ENCODE results near the gene FBXW7. TPM values are rescaled to one million over a fixed set of nuclear protein-coding genes. Genes with fewer than 3 reads are reported as not detected.

Gene FBXW7
- total RNA-seq, 1 donor from 2014 or later, result 23.3 TPM

DNA sequence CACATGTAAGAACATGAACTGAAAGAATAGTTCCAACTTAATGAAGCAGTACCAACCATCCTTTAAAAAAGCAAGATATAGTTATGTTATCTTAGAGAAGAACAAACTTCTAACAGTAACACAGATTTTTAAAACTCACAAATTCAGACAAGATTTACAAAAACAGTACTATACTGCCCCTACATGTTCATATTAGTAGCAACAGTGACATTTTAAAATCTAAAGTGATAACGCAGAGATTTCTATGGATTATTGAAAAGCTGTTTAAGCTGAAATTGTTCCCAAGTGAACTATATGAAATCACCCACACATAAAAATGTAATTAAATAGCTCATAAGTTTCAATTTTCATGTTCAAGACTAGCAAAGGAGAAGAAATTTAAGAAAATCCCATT lies 166.0 kb downstream of the FBXW7 start:
- TF ChIP-seq, protein P1, sequence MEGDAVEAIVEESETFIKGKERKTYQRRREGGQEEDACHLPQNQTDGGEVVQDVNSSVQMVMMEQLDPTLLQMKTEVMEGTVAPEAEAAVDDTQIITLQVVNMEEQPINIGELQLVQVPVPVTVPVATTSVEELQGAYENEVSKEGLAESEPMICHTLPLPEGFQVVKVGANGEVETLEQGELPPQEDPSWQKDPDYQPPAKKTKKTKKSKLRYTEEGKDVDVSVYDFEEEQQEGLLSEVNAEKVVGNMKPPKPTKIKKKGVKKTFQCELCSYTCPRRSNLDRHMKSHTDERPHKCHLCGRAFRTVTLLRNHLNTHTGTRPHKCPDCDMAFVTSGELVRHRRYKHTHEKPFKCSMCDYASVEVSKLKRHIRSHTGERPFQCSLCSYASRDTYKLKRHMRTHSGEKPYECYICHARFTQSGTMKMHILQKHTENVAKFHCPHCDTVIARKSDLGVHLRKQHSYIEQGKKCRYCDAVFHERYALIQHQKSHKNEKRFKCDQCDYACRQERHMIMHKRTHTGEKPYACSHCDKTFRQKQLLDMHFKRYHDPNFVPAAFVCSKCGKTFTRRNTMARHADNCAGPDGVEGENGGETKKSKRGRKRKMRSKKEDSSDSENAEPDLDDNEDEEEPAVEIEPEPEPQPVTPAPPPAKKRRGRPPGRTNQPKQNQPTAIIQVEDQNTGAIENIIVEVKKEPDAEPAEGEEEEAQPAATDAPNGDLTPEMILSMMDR (IDR thresholded peaks at IDR 0.05), result peak; percentile 85
- H3K36me3 Mint-ChIP-seq (ENCODE audit: low read depth), result peaks cover 4% of the 10 kb centered on the region
- no peaks in the 10 kb centered on the region for H3K27me3 Mint-ChIP-seq (ENCODE audit: low read depth)
- no peak for DNase-seq (ENCODE audit: low spot score)
- no peak overlapping the region for H3K27ac Mint-ChIP-seq (ENCODE audit: unreplicated experiment)
- H3K4me1 Mint-ChIP-seq (ENCODE audit: low read depth), result peaks cover 6% of the 10 kb centered on the region
- H3K9me3 Mint-ChIP-seq (ENCODE audit: low read depth), result peaks cover 2% of the 10 kb centered on the region
- no peak overlapping the region for H3K4me3 Mint-ChIP-seq (ENCODE audit: unreplicated experiment)

DNA sequence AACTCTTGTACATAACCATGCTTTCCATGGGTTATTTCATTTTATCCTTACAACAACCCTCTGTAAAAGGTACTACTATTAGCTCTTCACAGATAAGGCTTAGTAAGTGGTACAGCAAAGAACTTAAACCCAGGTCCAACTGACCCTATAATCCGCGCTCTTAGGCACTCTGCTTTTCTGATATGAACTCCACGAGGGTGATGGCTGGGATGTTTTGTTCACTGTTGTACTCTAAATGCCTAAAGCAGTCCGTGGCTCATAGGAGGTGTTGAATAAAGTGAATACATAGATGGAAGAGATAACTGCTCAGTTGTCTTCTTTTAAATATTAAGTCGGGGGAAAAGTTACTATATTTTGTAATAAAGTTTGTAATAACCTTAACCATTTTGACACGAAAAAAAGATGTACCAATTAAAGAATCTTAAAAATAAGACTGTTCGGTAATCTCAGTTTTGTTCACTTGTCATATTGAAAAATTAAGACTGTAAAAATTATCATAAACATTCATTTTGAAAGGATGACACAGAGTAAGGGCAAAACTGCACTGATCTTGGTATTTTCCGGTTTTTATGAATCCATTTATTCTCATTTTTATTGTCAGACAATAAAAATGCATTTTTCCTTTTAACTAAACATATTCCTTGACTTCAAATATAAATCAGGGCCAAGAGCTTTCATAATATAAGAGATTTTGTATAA lies 166.5 kb downstream of the FBXW7 start:
- peaks cover 6% of the 10 kb centered on the region for H3K36me3 Mint-ChIP-seq (ENCODE audit: low read depth)
- H3K4me3 Mint-ChIP-seq (ENCODE audit: unreplicated experiment), result no peak overlapping the region
- H3K27me3 Mint-ChIP-seq (ENCODE audit: low read depth), result no peaks in the 10 kb centered on the region
- H3K4me1 Mint-ChIP-seq (ENCODE audit: low read depth), result peaks cover under 1% of the 10 kb centered on the region
- H3K9me3 Mint-ChIP-seq (ENCODE audit: low read depth), result peaks cover 2% of the 10 kb centered on the region
- TF ChIP-seq, protein P1 (IDR thresholded peaks at IDR 0.05), result no peak
- DNase-seq (ENCODE audit: low spot score), result no peak
- H3K27ac Mint-ChIP-seq (ENCODE audit: unreplicated experiment), result no peak overlapping the region

DNA sequence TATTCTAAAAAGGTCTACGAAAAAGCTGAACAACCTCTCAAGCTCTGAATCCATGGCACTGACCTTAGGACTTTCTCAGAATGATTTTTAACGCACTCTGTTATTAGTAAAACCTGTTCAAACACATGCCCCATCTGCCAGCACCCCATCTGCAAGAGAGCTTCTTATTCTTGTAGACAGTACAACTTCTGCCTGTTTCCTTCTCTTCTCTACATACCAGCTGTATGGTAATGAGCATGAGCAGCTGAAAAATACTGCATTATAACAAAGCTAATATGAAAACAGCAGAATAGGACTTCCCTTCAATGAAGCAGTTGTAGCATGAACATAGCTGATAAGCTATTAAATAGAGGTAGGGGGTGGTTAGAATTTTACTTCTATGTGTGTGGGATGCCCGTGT lies 167.9 kb downstream of the FBXW7 start:
- Mint-ChIP-seq H3K4me3 (ENCODE audit: unreplicated experiment) (no peak overlapping the region), H3K36me3 (ENCODE audit: low read depth) (peaks cover 6% of the 10 kb centered on the region), H3K9me3 (ENCODE audit: low read depth) (peaks cover 2% of the 10 kb centered on the region), H3K27me3 (ENCODE audit: low read depth) (no peaks in the 10 kb centered on the region), H3K27ac (ENCODE audit: unreplicated experiment) (no peak overlapping the region), H3K4me1 (ENCODE audit: low read depth) (peaks cover 6% of the 10 kb centered on the region)
- TF ChIP-seq, protein P1 (IDR thresholded peaks at IDR 0.05), result no peak
- DNase-seq (ENCODE audit: low spot score), result no peak

DNA sequence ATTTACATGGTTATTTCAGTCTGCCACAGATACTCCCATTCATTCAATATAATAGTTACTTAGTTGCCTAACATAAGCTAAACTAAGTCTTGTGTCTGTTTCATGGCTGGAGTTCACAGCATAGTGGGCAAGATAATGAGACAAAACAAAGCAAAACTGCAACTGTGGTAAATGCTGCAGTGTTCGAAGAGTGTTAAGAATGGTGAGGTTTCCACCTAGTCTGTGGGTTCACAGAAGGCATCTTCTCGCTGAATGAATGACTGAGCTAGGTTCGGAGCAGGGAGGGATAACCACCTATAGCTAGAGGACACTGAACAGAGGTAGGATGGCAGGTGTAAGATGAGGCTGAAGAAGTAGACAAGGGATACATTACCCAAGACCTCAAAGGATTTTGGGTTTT lies 171.0 kb downstream of the FBXW7 start:
- H3K36me3 Mint-ChIP-seq (ENCODE audit: low read depth), result peaks cover 6% of the 10 kb centered on the region
- H3K27ac Mint-ChIP-seq (ENCODE audit: unreplicated experiment), result no peak overlapping the region
- H3K9me3 Mint-ChIP-seq (ENCODE audit: low read depth), result peaks cover 2% of the 10 kb centered on the region
- H3K4me3 Mint-ChIP-seq (ENCODE audit: unreplicated experiment), result no peak overlapping the region
- no peaks in the 10 kb centered on the region for H3K27me3 Mint-ChIP-seq (ENCODE audit: low read depth)
- TF ChIP-seq, protein P1 (IDR thresholded peaks at IDR 0.05), result no peak
- H3K4me1 Mint-ChIP-seq (ENCODE audit: low read depth), result peaks cover 15% of the 10 kb centered on the region
- no peak for DNase-seq (ENCODE audit: low spot score)

DNA sequence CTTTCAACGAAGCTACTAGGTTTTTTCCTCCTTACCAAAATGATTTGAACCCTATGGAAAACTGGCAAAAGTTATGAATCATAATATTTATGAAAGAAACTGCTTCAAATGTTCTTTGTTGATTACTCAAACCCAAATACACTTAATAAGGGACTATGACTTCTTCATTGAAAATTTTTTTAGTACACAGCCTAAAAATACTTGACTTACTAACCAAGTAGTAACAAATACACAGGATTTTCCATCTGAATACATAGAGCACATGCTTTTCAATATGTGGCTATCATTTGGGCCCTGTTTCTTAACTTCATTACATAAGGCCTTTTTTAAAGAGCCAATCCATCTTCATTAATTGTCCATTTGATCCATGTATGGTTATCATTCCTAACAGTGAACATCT lies 171.5 kb downstream of the FBXW7 start:
- H3K4me1 Mint-ChIP-seq (ENCODE audit: low read depth), result peaks cover 20% of the 10 kb centered on the region
- H3K4me3 Mint-ChIP-seq (ENCODE audit: unreplicated experiment), result no peak overlapping the region
- H3K9me3 Mint-ChIP-seq (ENCODE audit: low read depth), result peaks cover 2% of the 10 kb centered on the region
- H3K27ac Mint-ChIP-seq (ENCODE audit: unreplicated experiment), result no peak overlapping the region
- no peak for DNase-seq (ENCODE audit: low spot score)
- H3K36me3 Mint-ChIP-seq (ENCODE audit: low read depth), result peaks cover 6% of the 10 kb centered on the region
- TF ChIP-seq, protein P1 (IDR thresholded peaks at IDR 0.05), result no peak
- no peaks in the 10 kb centered on the region for H3K27me3 Mint-ChIP-seq (ENCODE audit: low read depth)

Measured in chondrocyte (in vitro differentiated cells).